ENCODE data around the gene SRRM3. TPM values are rescaled to one million over a fixed set of nuclear protein-coding genes. Genes with fewer than 3 reads are reported as not detected.

Gene SRRM3
- total and polyA plus RNA-seq, 9 of the 15 experiments (the other 6 are each of a cell fraction or from before 2014, with no cell fraction given), result 0.04 to 0.91 (median 0.46) TPM; not detected in 2

- TF ChIP-seq THRB (CRISPR knock-in tag; conservative IDR thresholded peaks at IDR 0.05) (no peak), SPI1 (IDR thresholded peaks at IDR 0.05; ENCODE audit: borderline replicate concordance, low read depth, low read length) (peak; percentile 75), TCF3 (CRISPR knock-in tag; IDR thresholded peaks at IDR 0.05) (peak; percentile 75), ZNF175 (CRISPR knock-in tag; IDR thresholded peaks at IDR 0.05; ENCODE audit: low read depth) (no peak), ESRRA (IDR thresholded peaks at IDR 0.05; ENCODE audit: borderline replicate concordance, low read depth) (peak; percentile 70; the same call in 1 of the 2 replicates), GABPA (tag; conservative IDR thresholded peaks at IDR 0.05; ENCODE audit: low read depth) (no peak), EP300 (IDR thresholded peaks at IDR 0.05; ENCODE audit: low read length) (peak; percentile 89), HDAC1 (IDR thresholded peaks at IDR 0.05) (peak in 1 of 2 experiments; percentile 86; a peak in 2 of 4 replicates), FOSL1 (tag; conservative IDR thresholded peaks at IDR 0.05) (peak; percentile 99), JUN (IDR thresholded peaks at IDR 0.05; ENCODE audit: borderline replicate concordance, low read depth, low read length) (peak; percentile 98), JUN (CRISPR knock-in tag; IDR thresholded peaks at IDR 0.05; ENCODE audit: borderline replicate concordance) (peak; percentile 96), ZBTB26 (CRISPR knock-in tag; IDR thresholded peaks at IDR 0.05) (no peak), MTA1 (IDR thresholded peaks at IDR 0.05; ENCODE audit: borderline replicate concordance) (peak; percentile 55; the same call in 1 of the 2 replicates), RBFOX2 (IDR thresholded peaks at IDR 0.05; ENCODE audit: low read depth, low read length) (peak; percentile 65), POLR2G (IDR thresholded peaks at IDR 0.05; ENCODE audit: low read depth, low read length) (peak; percentile 71), TRIM24 (IDR thresholded peaks at IDR 0.05) (peak in 1 of 2 experiments; percentile 59; a peak in 2 of 4 replicates), MED1 (CRISPR knock-in tag; IDR thresholded peaks at IDR 0.05; ENCODE audit: borderline replicate concordance) (no peak), GATAD2A (IDR thresholded peaks at IDR 0.05) (peak; percentile 73), TFAP4 (CRISPR knock-in tag; IDR thresholded peaks at IDR 0.05; ENCODE audit: borderline replicate concordance) (peak; percentile 85; the same call in 1 of the 2 replicates), BHLHE40 (IDR thresholded peaks at IDR 0.05; ENCODE audit: low read length) (peak; percentile 20; the same call in 1 of the 2 replicates), FOS (IDR thresholded peaks at IDR 0.05; ENCODE audit: extremely low read depth, insufficient read length) (peak; percentile 83), EHMT2 (IDR thresholded peaks at IDR 0.05) (0 out of 2 replicates have a peak, but pooled peaks have one; percentile 13), TAF9B (IDR thresholded peaks at IDR 0.05; ENCODE audit: partially characterized antibody) (no peak)
- TF ChIP-seq, protein P1, sequence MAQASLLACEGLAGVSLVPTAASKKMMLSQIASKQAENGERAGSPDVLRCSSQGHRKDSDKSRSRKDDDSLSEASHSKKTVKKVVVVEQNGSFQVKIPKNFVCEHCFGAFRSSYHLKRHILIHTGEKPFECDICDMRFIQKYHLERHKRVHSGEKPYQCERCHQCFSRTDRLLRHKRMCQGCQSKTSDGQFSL (CRISPR knock-in tag; IDR thresholded peaks at IDR 0.05), result peak; percentile 78
- TF ChIP-seq, protein P1 (tag; IDR thresholded peaks at IDR 0.05), result no peak
Measured at GRCh38 chr7:76291351-76292212, 89.9 kb downstream of the SRRM3 start (continued).

Measured in K562 (cell line).